NCI-H2081 treated with DMSO at 0.1 percent for 48 hours (cell line): ENCODE data around the gene THBS4.
"Not testable (repeated sequence)": the region's sequence is repeated elsewhere in the genome, so short reads cannot be mapped to it uniquely, and the experiment has no call there.

ENCODE experiments used
- DNase-seq: peaks from one replicate; lab custom pipeline; 2025; lab: John Stamatoyannopoulos, UW

The THBS4 gene

GRCh38 chr5:80076131-80077050, 41.2 kb downstream of the THBS4 start:
- DNase-seq, result no peak

- no peak for DNase-seq
Observed at GRCh38 chr5:80077051-80077714, 42.0 kb downstream of the THBS4 start.

- no peak for DNase-seq
Observed at GRCh38 chr5:80078921-80079320, 43.8 kb downstream of the THBS4 start.

- no peak for DNase-seq
Observed at GRCh38 chr5:80082281-80082680, 47.1 kb downstream of the THBS4 start.

GRCh38 chr5:80082731-80083100, 47.6 kb downstream of the THBS4 start:
- peak; percentile 47 for DNase-seq

GRCh38 chr5:80083101-80083890, 48.1 kb downstream of the THBS4 start:
- DNase-seq, result peak; percentile 22

- DNase-seq, result no peak
Observed at GRCh38 chr5:80090884-80091166, 55.7 kb downstream of the THBS4 start.

GRCh38 chr5:80091792-80092192, 56.6 kb downstream of the THBS4 start:
- DNase-seq, result not testable (repeated sequence)

- DNase-seq, result no peak
Observed at GRCh38 chr5:80092486-80093107, 57.4 kb downstream of the THBS4 start.

GRCh38 chr5:80093796-80094195, 58.6 kb downstream of the THBS4 start:
- no peak for DNase-seq

GRCh38 chr5:80094236-80094738, 59.1 kb downstream of the THBS4 start:
- DNase-seq, result no peak

GRCh38 chr5:80097451-80097850, 62.3 kb downstream of the THBS4 start:
- no peak for DNase-seq

GRCh38 chr5:80101993-80102392, 66.8 kb downstream of the THBS4 start:
- DNase-seq, result no peak

GRCh38 chr5:80103371-80103770, 68.2 kb downstream of the THBS4 start:
- no peak for DNase-seq

GRCh38 chr5:80105698-80106439, 70.7 kb downstream of the THBS4 start:
- DNase-seq, result no peak

- no peak for DNase-seq
Observed at GRCh38 chr5:80106916-80107315, 71.8 kb downstream of the THBS4 start.

- no peak for DNase-seq
Observed at GRCh38 chr5:80109646-80110478, 74.7 kb downstream of the THBS4 start.

- DNase-seq, result not testable (repeated sequence)
Observed at GRCh38 chr5:80111376-80111990, 76.3 kb downstream of the THBS4 start.

- DNase-seq, result no peak
Observed at GRCh38 chr5:80114860-80115259, 79.7 kb downstream of the THBS4 start.

- no peak for DNase-seq
Observed at GRCh38 chr5:80116000-80116399, 80.9 kb downstream of the THBS4 start.
